Smooth muscle cell (in vitro differentiated cells): Measurements from ENCODE around the gene SLX4IP. TPM values are rescaled to one million over a fixed set of nuclear protein-coding genes. Genes with fewer than 3 reads are reported as not detected.

Experiments
- DNase-seq: peaks from one replicate; lab custom pipeline; 2025; ENCODE audit not compliant: unreplicated experiment; lab: John Stamatoyannopoulos, UW
- H2AFZ ChIP-seq: fragments of 200-600 bp; sonication (generic); 2 replicates; pipeline ENCODE4 v1.6.0; 2016; ENCODE audit warnings: antibody characterized with exemption, low read depth, mild to moderate bottlenecking
- H3F3A ChIP-seq: fragments of 200-600 bp; sonication (generic); 2 replicates; pipeline ENCODE4 v1.6.0; 2017; ENCODE audit warnings: antibody characterized with exemption, low read depth
- H3K27ac ChIP-seq: fragments of 200-600 bp; sonication (generic); 2 replicates; pipeline ENCODE4 v1.5.1; 2016; ENCODE audit warnings: low read depth, mild to moderate bottlenecking
- H3K27me3 ChIP-seq: fragments of 200-600 bp; sonication (generic); 2 replicates; pipeline ENCODE4 v1.6.1; 2016; ENCODE audit warnings: low read depth, mild to moderate bottlenecking
- H3K36me3 ChIP-seq: fragments of 200-600 bp; sonication (generic); 2 replicates; pipeline ENCODE4 v1.5.1; 2016; ENCODE audit warnings: low read depth
- H3K4me1 ChIP-seq: fragments of 200-600 bp; sonication (generic); 2 replicates; pipeline ENCODE4 v1.5.1; 2016; ENCODE audit warnings: low read depth
- H3K4me2 ChIP-seq: fragments of 200-600 bp; sonication (generic); 2 replicates; pipeline ENCODE4 v1.6.0; 2016; ENCODE audit warnings: mild to moderate bottlenecking
- H3K4me3 ChIP-seq: fragments of 200-600 bp; sonication (generic); 2 replicates; pipeline ENCODE4 v1.5.1; 2016; ENCODE audit warnings: mild to moderate bottlenecking
- H3K79me2 ChIP-seq: fragments of 200-600 bp; sonication (generic); 2 replicates; pipeline ENCODE4 v1.6.0; 2016; ENCODE audit warnings: low read depth, mild to moderate bottlenecking
- H3K9ac ChIP-seq: fragments of 200-600 bp; sonication (generic); 2 replicates; pipeline ENCODE4 v1.6.0; 2016; ENCODE audit warnings: low read depth
- H3K9me3 ChIP-seq: fragments of 200-600 bp; sonication (generic); replicated peaks from 2 replicates; pipeline ENCODE4 v1.5.1; 2016; ENCODE audit warnings: low read depth
- H4K20me1 ChIP-seq: fragments of 200-600 bp; sonication (generic); 2 replicates; pipeline ENCODE4 v1.6.0; 2016; ENCODE audit warnings: low read depth
- CTCF ChIP-seq: fragments of 200-600 bp; sonication (generic); IDR thresholded peaks from 2 replicates; pipeline ENCODE4 v1.5.1; 2017; ENCODE audit warnings: borderline replicate concordance, mild to moderate bottlenecking, antibody characterized with exemption; ENCODE audit not compliant: insufficient read depth, poor library complexity, severe bottlenecking
- WGBS: methylation state at CpG from one replicate; pipeline ENCODE4 v1.1.7; 2016; ENCODE audit warnings: low lambda C conversion rate; 5-methylcytosine and 5-hydroxymethylcytosine counted together
- polyA plus RNA-seq: library from polyadenylated mRNA; unstranded; fragments of >200 nt; fragmentation: Nextera tagmentation; extraction: Ambion mirVana; gene quantifications from 2 replicates; pipeline ENCODE4 v1.2.1, GENCODE V29; 2016
- total RNA-seq: library from RNA; depleted of rRNA; stranded (reverse); fragments of >200 nt; gene quantifications from 2 replicates; pipeline ENCODE4 v1.2.3, GENCODE V29; 2014

The SLX4IP gene
- total and polyA plus RNA-seq, 2 experiments from 2014 or later: 1.2 to 6.2 TPM

GRCh38 chr20:10633718-10634117, 198.6 kb downstream of the SLX4IP start:
- H3K4me2 ChIP-seq: no peak overlapping the region
- DNase-seq: no peak
- H3K4me3 ChIP-seq: no peak overlapping the region
- H3K27ac ChIP-seq: no peak overlapping the region
- WGBS: 89% methylated on average over 5 of the region's 5 CpGs
- no peak for TF ChIP-seq CTCF
- no peaks in the 10 kb centered on the region for H3K27me3 ChIP-seq
- H3K4me1 ChIP-seq: peaks cover 82% of the 10 kb centered on the region
- no peak overlapping the region for H3K9ac ChIP-seq
- peaks cover 15% of the 10 kb centered on the region for H4K20me1 ChIP-seq
- H2AFZ ChIP-seq: no peak overlapping the region
- H3K9me3 ChIP-seq: no peaks in the 10 kb centered on the region
- no peaks in the 10 kb centered on the region for H3K36me3 ChIP-seq
- H3K79me2 ChIP-seq: peaks cover 6% of the 10 kb centered on the region
- peaks cover 23% of the 10 kb centered on the region for H3F3A ChIP-seq

- no peak overlapping the region for H3K4me3 ChIP-seq
- H3K9me3 ChIP-seq: no peaks in the 10 kb centered on the region
- peaks cover 82% of the 10 kb centered on the region for H3K4me1 ChIP-seq
- peak overlapping the region; percentile 11 for H3K27ac ChIP-seq
- WGBS: 78% methylated on average over 5 of the region's 5 CpGs
- no peak overlapping the region for H3K9ac ChIP-seq
- H2AFZ ChIP-seq: no peak overlapping the region
- TF ChIP-seq CTCF: no peak
- peaks cover 23% of the 10 kb centered on the region for H3F3A ChIP-seq
- no peak for DNase-seq
- peaks cover 15% of the 10 kb centered on the region for H4K20me1 ChIP-seq
- H3K27me3 ChIP-seq: no peaks in the 10 kb centered on the region
- peaks cover 1% of the 10 kb centered on the region for H3K36me3 ChIP-seq
- peaks cover 10% of the 10 kb centered on the region for H3K79me2 ChIP-seq
- H3K4me2 ChIP-seq: no peak overlapping the region
Measured at GRCh38 chr20:10634211-10634610, 199.1 kb downstream of the SLX4IP start.

GRCh38 chr20:10634683-10635411, 199.7 kb downstream of the SLX4IP start:
- DNase-seq: no peak
- no peak for TF ChIP-seq CTCF
- H3K27me3 ChIP-seq: no peaks in the 10 kb centered on the region
- H3K9ac ChIP-seq: no peak overlapping the region
- H2AFZ ChIP-seq: no peak overlapping the region
- no peaks in the 10 kb centered on the region for H3K9me3 ChIP-seq
- 75% methylated on average over 11 of the region's 11 CpGs for WGBS
- peak overlapping the region; percentile 7 for H3K4me2 ChIP-seq
- H3K36me3 ChIP-seq: peaks cover 6% of the 10 kb centered on the region
- H3F3A ChIP-seq: peaks cover 23% of the 10 kb centered on the region
- H3K27ac ChIP-seq: peak overlapping the region; percentile 11
- peaks cover 15% of the 10 kb centered on the region for H4K20me1 ChIP-seq
- peaks cover 80% of the 10 kb centered on the region for H3K4me1 ChIP-seq
- H3K4me3 ChIP-seq: no peak overlapping the region
- H3K79me2 ChIP-seq: peaks cover 10% of the 10 kb centered on the region
